PC-3 (cell line): ENCODE data around the gene ACTL9. TPM values are rescaled to one million over a fixed set of nuclear protein-coding genes. Genes with fewer than 3 reads are reported as not detected.

ENCODE experiments used
- total RNA-seq: library from RNA; depleted of rRNA; stranded (reverse); fragments of >200 nt; gene quantifications from 2 replicates; pipeline ENCODE4 v1.2.3, GENCODE V29; 2014; rRNA removed

Gene ACTL9
- total RNA-seq, 1 experiment from 2014 or later: not detected

Other genes with a start within 250 kb of the ACTL9 start
- 0.52 TPM in 1 of 2 replicates, not detected in the other for gene PRAM1, start 196.2 kb downstream of the ACTL9 start, total RNA-seq
- 4.6 and 4.7 TPM in 2 replicates for gene ZNF414, start 184.6 kb downstream of the ACTL9 start, total RNA-seq
- gene MYO1F, start 121.4 kb downstream of the ACTL9 start, total RNA-seq: 2.0 TPM in 1 of 2 replicates, not detected in the other
- gene ADAMTS10, start 88.1 kb downstream of the ACTL9 start, total RNA-seq: 1.2 TPM in 1 of 2 replicates, not detected in the other
- not detected in 2 replicates for gene NFILZ, start 68.2 kb downstream of the ACTL9 start, total RNA-seq
- not detected in 2 replicates for gene OR2Z1, start 22.8 kb upstream of the ACTL9 start, total RNA-seq
- 32.4 and 36.5 TPM in 2 replicates for gene ZNF558, start 133.5 kb upstream of the ACTL9 start, total RNA-seq
- gene MBD3L1, start 133.6 kb upstream of the ACTL9 start, total RNA-seq: not detected in 2 replicates